Fibroblast of mammary gland (primary cell): Measurements from ENCODE around the gene ARSK.

Experiments
- DNase-seq: peaks from one replicate; pipeline ENCODE4 v3.0.0-alpha.2; 2010; ENCODE audit warnings: low read depth
- H3K4me3 ChIP-seq: 2 replicates; pipeline ENCODE4 v1.5.1; 2011; ENCODE audit warnings: low read depth, mild to moderate bottlenecking, low read length, moderate library complexity; ENCODE audit not compliant: control insufficient read depth
- TF ChIP-seq, protein P1 (sequence below): conservative IDR thresholded peaks from 2 replicates; pipeline ENCODE4 v1.5.1; 2011; ENCODE audit warnings: low read depth, low read length, inconsistent platforms; ENCODE audit not compliant: control insufficient read depth, insufficient read depth

Gene ARSK

DNA sequence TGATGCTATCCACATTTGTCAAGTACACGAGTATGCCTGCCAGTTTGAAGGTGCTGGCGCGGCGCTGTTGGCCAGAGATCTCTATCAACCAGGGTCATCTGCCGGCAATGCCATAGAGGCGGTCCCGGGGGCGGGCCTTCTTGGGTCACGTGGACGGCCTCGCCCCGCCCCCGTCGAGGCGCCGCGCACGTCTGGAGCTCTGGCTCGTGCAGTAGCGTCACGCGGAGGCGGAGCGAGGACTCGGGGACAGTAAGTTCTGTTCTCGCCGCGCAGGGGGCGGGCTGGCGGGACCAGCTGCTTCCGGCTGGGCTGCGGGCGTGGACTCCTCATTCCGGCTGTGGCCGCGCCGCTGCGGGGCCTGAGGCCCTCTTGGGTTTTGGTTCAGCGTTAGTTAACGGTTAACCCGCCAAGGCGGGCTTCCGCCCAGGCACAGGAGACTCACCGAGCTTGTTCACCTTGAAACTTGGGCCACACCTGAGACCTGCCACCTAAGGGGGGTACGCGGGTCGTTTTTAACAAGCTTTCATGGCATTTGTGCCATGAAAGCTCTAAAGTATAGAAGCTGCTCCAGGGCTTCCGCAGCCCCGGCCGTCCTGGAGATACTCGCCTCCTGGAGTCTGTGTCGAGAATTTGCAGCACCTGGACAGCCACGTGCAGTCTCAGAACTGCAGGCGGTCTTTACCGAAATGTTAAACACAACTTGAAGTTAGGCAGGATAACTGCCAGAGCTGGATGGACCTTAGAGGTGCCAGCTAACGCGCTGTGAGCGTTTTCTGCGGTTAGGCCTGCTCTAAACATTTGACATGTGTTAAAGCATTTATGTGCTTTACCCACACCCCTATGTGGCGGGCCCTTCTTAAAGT lies 91.9 kb downstream of the ARSK start, which contains the start of gene RFESD:
RFESD (plus strand) TSS at position 209 of the 863 bp plus-strand sequence. CDS start 5,495 bp downstream, outside the sequence.
- peak within 1 kb of the TSS; percentile 58 for H3K4me3 ChIP-seq
- TF ChIP-seq, protein P1, sequence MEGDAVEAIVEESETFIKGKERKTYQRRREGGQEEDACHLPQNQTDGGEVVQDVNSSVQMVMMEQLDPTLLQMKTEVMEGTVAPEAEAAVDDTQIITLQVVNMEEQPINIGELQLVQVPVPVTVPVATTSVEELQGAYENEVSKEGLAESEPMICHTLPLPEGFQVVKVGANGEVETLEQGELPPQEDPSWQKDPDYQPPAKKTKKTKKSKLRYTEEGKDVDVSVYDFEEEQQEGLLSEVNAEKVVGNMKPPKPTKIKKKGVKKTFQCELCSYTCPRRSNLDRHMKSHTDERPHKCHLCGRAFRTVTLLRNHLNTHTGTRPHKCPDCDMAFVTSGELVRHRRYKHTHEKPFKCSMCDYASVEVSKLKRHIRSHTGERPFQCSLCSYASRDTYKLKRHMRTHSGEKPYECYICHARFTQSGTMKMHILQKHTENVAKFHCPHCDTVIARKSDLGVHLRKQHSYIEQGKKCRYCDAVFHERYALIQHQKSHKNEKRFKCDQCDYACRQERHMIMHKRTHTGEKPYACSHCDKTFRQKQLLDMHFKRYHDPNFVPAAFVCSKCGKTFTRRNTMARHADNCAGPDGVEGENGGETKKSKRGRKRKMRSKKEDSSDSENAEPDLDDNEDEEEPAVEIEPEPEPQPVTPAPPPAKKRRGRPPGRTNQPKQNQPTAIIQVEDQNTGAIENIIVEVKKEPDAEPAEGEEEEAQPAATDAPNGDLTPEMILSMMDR, result no peak
- peak; percentile 96 for DNase-seq

DNA sequence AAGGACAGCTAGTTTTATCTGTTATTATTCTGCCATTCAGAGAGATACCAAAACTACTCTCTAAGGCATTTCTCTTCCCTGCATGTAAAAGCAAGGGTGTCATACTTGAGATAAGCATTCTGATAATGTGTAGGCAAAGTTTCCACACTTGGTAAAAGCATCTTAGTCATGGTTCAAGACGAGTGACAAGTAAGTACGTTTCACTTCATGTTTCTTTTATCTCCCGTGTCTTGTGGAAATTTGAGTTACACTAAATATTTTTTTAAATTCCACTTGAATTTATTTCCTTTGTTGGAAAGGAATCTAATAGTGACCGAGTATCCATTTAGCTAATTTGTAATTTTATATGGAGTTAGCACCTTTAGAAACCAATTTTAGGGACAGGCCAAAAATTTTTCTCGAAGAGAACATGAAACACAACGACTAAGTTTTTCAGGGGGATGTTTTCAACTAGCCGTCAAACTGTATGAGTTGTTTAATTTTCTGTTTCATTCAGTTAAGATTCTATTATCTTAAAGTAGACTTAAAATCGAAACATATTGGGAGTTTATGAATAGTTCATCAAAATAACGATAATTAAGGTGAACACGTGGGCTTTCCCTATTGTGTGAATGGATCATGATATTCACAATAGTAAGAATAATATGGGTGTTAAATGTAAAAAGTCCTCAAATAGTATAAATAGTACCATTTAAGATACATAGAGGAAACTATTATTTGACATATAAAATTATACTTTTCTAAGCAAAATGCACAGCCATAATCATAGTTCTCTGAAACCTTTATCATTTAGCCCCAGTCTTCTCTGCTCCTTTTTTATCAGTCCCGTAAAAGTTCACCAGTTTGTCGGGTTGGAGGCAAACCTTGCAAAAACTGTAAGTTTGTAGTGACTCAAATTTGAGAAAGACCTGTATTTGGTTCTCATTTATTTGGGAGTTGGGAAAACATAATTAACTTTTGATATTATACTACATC lies 93.3 kb downstream of the ARSK start:
- DNase-seq, result no peak

DNA sequence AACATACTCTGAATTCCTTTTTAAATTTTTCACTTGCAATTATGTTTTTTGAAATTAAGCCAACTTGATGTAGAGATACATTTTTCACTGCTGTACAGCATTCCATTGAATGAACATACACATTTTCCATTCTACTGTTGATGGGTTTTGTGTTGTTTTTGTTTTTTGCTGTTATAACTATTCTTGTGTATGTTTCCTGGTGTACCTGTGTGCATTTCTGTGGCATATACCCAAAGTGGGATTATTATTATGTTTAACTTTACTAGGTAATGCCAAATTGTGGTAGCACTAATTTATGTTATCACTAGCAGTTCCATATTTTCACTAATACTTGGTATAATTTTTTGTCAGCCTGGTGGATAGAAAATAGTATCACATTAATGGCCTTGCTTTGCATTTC lies 94.4 kb downstream of the ARSK start:
- TF ChIP-seq, protein P1, result no peak
- no peak for DNase-seq
- no peak overlapping the region for H3K4me3 ChIP-seq

More for the DNA sequence above, 93.3 kb downstream of the ARSK start:
- TF ChIP-seq, protein P1, result no peak
- H3K4me3 ChIP-seq, result no peak overlapping the region

DNA sequence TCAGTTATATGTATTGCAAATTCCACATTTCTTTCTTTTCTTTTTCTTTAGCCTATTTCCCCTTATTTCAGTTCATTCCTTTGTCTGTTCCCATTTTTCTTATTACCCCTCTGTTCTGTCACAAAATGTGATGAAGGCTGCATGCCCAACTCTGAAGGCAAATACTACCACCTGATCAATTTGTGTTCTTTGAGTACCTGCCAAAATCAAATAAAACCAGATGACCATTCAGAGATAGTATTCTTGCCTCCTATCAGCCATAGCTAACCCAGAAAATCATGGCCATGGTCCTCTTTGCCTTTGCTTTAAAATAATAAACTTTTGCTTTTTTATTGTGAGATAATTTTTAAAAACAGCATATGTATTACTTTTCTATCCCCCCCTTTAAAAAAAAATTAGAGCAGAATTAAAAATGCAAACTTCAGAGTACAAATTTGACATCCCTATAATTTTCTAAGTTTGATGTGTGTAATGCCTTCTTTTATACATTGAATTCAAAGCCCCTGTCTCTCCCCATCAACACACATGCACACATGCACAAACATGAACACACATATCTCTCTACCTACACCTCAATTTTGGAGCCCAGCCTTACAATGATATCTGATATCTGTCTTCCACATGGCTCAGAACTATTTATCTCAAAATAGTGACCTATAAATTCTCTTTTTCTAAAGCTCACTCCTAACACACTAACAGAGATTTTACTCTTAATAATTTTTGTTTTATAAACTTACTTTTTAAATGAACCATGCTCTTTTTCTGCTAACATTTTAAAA lies 95.1 kb downstream of the ARSK start:
- no peak for DNase-seq
- H3K4me3 ChIP-seq, result no peak overlapping the region
- TF ChIP-seq, protein P1, result no peak

DNA sequence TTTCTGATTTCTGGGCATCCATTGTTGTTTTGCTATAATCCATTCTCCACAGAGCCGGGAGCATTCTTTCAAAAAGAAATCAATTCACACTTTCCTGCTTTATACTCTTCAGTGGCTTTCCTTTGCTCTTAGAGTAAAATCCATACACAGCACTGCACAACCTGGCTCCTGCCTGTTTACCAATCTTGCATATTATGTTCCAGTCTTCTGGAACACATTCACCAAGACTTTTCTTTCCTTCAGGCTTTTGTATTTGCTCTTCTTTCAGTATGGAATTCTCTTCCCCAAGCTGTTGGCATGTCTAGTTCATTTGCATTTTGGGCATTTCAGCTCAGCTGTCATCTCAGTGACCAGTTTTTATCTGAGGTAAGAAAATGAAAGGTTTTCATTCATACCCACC lies 97.9 kb downstream of the ARSK start:
- TF ChIP-seq, protein P1, result no peak
- no peak for DNase-seq
- no peak overlapping the region for H3K4me3 ChIP-seq

DNA sequence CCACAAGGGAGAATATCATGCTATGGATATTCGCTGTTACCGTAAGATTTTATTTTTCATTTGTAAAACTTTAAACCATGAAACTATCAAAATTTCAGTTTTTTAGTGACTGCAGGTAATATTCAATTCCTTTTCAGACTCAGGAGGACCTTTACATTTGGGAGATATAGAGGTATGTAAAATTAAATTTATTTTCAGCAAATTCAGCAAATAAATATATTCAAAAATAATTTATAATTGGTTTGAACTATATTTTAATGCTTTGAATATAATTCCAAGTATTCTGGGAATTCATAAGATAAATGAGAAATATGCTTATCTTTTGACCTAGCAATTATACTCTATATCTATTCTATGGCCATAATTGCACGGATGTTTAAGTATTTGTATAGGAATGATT lies 99.3 kb downstream of the ARSK start:
- DNase-seq, result no peak
- H3K4me3 ChIP-seq, result no peak overlapping the region
- TF ChIP-seq, protein P1, result no peak
